ENCODE data around the gene COG8. TPM values are rescaled to one million over a fixed set of nuclear protein-coding genes. Genes with fewer than 3 reads are reported as not detected.
A peak's percentile ranks its signal among the peaks of the same experiment; 100 is the strongest.

COG8 gene
- total RNA-seq, 2 experiments from 2014 or later: 30.6 to 30.7 TPM

DNA sequence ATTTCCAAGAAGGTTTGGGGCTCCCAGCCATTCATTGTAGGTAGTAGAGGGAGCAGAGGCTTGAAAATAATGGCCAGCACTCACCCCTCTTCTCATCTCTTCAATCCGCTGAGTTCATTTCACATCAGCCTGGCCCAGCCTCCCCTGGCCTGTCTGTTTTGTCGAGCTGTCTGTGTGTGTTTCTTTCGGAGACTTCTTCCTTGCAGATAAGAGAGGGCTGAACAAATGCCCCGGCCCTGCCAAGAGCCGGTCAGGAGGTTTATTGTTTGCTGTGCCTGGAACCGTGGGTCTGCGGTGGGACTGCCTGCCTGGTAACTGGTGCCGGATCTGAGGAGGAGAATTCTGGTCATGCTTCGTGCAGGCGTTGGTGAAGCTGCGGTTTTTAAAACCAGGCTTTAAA is 24.8 kb downstream of the COG8 start:
- Mint-ChIP-seq H3K9me3 (no peaks in the 10 kb centered on the region), H3K27ac (no peak overlapping the region), H3K4me3 (no peak overlapping the region), H3K27me3 (no peaks in the 10 kb centered on the region), H3K4me1 (peaks cover 22% of the 10 kb centered on the region), H3K36me3 (ENCODE audit: low read depth) (peaks cover 52% of the 10 kb centered on the region)
- ChIA-PET POLR2A (interaction anchor here (1.0 to 4.6 kb wide), 2 partner anchors 9 to 14 kb away, joined by 4 to 49 read pairs; partner anchors contain the start of gene PDF), CTCF (no interaction called here)
- DNase-seq: no peak

DNA sequence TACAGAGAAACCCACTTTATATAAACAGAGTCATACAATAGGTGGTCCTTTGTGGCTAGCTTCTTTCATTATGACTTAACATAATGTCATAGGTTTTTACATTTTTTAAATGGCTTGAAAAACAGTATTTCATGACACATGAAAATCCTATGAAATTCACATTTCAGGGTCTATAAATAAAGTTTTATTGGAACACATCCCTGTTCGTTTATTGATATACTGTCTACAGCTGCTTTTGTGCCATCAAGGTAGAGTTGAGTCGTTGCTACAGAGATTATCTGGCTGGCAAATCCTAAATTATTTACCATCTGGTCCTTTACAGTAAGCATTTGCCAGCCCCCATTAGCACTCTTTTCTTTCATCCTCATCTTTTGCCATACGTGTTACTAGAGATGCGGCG is 25.9 kb downstream of the COG8 start:
- H3K4me1 Mint-ChIP-seq: peaks cover 22% of the 10 kb centered on the region
- CTCF ChIA-PET: interaction anchor here (2.1 kb wide), 1 partner anchor 15 kb away, joined by 6 read pairs; no protein-coding TSS in a partner anchor
- H3K27ac Mint-ChIP-seq: no peak overlapping the region
- DNase-seq: no peak
- peaks cover 48% of the 10 kb centered on the region for H3K36me3 Mint-ChIP-seq (ENCODE audit: low read depth)
- peak overlapping the region; percentile 47 for H3K4me3 Mint-ChIP-seq
- H3K27me3 Mint-ChIP-seq: no peaks in the 10 kb centered on the region
- POLR2A ChIA-PET: interaction anchor here (3.5 to 4.6 kb wide), 2 partner anchors 15 to 126 kb away, joined by 16 to 49 read pairs; partner anchors contain the start of genes PDF and SNTB2
- H3K9me3 Mint-ChIP-seq: no peaks in the 10 kb centered on the region

DNA sequence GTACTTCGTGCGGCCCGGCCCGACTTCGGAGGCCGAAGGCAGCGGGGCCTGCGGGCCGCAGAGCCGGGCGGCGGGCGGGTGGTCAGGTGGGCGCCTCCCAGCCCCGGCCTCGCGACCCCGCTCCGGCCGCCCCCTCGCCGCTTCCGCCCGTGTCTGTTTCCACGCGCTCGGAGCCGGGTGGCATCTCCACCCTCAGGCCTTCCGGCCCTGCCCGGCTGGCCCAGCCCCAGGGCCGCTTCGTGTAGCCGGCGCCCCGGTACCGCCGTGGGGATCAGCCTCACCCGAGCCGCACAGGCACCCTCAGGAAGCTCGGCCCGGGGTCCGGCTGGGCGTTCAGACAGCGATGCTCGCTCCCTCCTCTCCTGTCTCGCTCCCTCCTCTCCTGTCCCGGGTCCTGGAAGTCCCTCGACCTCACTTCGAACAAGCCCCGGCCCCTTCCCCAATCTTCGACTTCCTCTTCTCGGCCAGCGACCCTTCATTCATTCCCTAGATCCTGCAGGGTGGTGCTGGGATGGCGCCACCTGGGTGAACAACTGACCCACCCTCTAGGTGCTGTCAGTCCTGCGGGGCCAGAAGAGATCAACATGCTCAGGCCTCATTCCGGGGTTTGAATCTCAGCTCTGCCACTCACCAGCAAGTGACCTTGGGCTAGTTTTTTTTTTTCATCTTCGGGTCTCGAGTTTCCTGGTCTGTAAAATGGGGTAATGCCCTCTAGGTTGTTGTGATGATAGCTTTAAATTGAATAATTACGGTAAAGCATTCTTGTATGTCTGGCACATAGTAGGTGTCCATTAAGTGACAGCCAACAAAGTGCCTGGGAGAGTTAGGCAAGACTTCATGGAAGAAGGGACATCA is 27.6 kb downstream of the COG8 start:
- Mint-ChIP-seq H3K36me3 (ENCODE audit: low read depth) (peaks cover 37% of the 10 kb centered on the region), H3K27me3 (no peaks in the 10 kb centered on the region), H3K27ac (peak overlapping the region; percentile 90), H3K9me3 (no peaks in the 10 kb centered on the region), H3K4me3 (peak overlapping the region; percentile 94), H3K4me1 (peaks cover 24% of the 10 kb centered on the region)
- DNase-seq: peak; percentile 58
- ChIA-PET POLR2A (interaction anchor here (1.3 to 4.6 kb wide), 7 partner anchors 10 to 179 kb away, joined by 4 to 49 read pairs (median 7); partner anchors contain the start of genes CHTF8, COG8, NIP7 and PDF), CTCF (interaction anchor here (1.0 to 2.1 kb wide), 8 partner anchors 15 to 153 kb away, joined by 3 to 9 read pairs (median 4); partner anchors contain the start of genes COG8 and PDF)

DNA sequence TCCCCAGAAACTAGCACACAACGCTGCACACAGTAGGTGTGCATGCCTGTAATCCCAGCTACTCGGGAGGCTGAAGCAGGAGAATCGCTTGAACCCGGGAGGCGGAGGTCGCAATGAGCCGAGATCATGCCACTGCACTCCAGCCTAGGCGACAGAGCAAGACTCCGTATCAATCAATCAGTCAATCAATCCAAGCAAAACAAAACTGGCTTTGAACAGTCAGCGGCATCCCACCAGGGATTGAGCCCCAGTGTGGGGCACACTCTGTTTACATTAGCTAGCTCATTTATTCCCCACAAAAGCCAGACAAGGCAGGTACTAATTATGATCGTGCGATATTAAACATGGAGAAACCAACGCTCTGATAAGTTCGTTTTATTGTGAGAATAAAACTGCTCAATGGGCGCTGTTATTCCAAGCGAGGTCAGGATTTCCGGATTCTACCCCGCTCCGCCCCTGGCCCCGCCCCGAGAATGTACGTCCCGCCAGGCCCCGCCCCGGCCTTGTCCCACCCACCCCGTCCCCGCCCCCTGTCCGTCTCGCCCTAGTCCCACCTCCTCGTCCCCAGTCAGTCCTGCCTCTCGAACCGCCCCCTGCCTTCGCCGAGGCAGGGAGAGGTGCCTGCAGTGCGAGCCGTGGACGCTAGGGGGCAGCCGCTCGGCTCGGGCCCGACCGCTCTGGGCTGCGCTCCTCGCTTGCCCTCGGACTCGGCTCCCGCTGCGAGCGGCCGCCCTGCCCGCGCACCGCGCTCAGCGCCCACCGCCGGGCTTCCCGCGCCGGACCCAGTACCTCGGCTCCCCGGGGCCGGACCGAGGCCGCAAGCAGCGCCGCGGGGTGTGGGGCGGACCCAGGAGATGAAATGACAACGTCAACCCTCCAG is 28.5 kb downstream of the COG8 start, which contains the start of gene VPS4A:
Gene VPS4A, plus strand, starts transcription at position 698 of the 880 bp plus-strand sequence. Its CDS starts 162 bp downstream, at position 860.
- DNase-seq: peak; percentile 97
- Mint-ChIP-seq H3K4me1 (peaks cover 24% of the 10 kb centered on the region), H3K27ac (peak within 1 kb of the TSS; percentile 90), H3K4me3 (peak within 1 kb of the TSS; percentile 94), H3K9me3 (no peaks in the 10 kb centered on the region), H3K27me3 (no peaks in the 10 kb centered on the region), H3K36me3 (ENCODE audit: low read depth) (peaks cover 30% of the 10 kb centered on the region)
- POLR2A ChIA-PET: interaction anchor here (0.6 to 3.5 kb wide), 12 partner anchors 10 to 827 kb away, joined by 3 to 16 read pairs (median 4); partner anchors contain the start of genes CHTF8, COG8, NIP7 and PDF
- CTCF ChIA-PET: interaction anchor here (0.6 to 1.2 kb wide), 5 partner anchors 18 to 143 kb away, joined by 3 read pairs; partner anchors contain the start of genes COG8 and PDF

DNA sequence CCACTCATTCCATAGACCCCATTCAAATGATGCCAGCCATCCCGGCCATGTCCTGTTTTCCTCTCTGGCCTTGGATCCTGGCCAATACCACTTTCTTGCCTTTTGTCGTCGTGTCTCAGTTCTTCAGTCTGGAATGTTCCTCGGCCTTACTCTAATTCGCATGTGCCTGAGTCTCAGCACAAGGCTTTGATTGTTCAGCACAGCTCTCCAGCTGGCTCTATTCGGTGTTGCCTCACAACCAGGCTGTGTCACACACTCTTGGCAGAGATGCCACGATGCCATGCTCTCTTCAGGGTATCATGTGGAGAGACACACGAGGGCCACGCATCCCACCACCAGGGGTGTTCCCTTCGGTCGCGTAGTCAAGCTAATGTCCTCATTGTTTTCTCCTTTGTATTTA is 30.0 kb downstream of the COG8 start:
- peak; percentile 14 for DNase-seq
- Mint-ChIP-seq H3K27me3 (no peaks in the 10 kb centered on the region), H3K4me1 (peaks cover 24% of the 10 kb centered on the region), H3K27ac (no peak overlapping the region), H3K36me3 (ENCODE audit: low read depth) (peaks cover 27% of the 10 kb centered on the region), H3K9me3 (no peaks in the 10 kb centered on the region), H3K4me3 (no peak overlapping the region)
- POLR2A ChIA-PET: interaction anchor here (0.9 to 1.2 kb wide), 2 partner anchors 17 to 30 kb away, joined by 3 read pairs; partner anchors contain the start of gene COG8
- CTCF ChIA-PET: no interaction called here

DNA sequence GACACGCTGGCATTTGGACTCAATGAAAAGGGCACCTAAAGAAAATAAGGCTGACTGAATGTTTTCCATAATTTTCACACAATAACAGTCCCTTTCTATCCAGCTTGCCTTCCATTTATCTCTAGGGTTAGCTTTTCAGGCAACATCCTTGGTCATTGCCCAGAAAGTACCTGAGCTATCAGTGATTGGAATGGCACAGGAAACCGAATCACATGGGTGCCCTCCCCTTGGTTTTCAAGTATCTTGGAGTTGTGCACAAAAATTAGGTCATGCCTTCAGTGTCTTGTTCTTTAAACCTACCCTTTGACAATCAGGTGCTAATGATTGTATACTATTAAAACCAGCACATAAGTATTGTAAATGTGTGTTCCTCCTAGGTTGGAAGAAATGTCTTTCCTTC is 31.5 kb downstream of the COG8 start:
- Mint-ChIP-seq H3K4me3 (no peak overlapping the region), H3K4me1 (peaks cover 15% of the 10 kb centered on the region), H3K36me3 (ENCODE audit: low read depth) (peaks cover 17% of the 10 kb centered on the region), H3K27ac (no peak overlapping the region), H3K9me3 (no peaks in the 10 kb centered on the region), H3K27me3 (no peaks in the 10 kb centered on the region)
- DNase-seq: no peak
- CTCF ChIA-PET: no interaction called here
- POLR2A ChIA-PET: no interaction called here

DNA sequence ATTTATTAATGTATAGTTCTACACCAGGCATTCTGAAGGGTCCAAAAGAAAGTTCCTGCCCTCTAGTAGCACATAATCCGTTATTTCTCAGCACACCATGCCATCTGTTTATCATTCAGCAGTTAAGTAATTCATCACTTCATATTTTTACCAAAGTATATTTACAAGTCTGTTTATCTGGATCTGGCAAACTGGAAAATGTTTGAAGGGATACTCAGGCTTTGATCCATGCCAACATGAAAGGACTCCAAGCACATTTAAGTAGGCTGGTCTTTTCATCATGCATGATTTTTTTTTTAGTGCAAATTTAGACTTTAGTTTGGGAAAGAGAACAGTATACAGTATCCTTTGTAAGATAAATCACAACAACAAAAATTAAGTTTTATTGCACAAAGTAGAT is 32.3 kb downstream of the COG8 start:
- H3K4me1 Mint-ChIP-seq: peaks cover 12% of the 10 kb centered on the region
- no peaks in the 10 kb centered on the region for H3K9me3 Mint-ChIP-seq
- DNase-seq: no peak
- ChIA-PET POLR2A (no interaction called here), CTCF (interaction anchor here (0.6 kb wide), 1 partner anchor 369 kb away, joined by 3 read pairs; no protein-coding TSS in a partner anchor)
- H3K27me3 Mint-ChIP-seq: no peaks in the 10 kb centered on the region
- H3K36me3 Mint-ChIP-seq (ENCODE audit: low read depth): peaks cover 15% of the 10 kb centered on the region
- H3K4me3 Mint-ChIP-seq: no peak overlapping the region
- H3K27ac Mint-ChIP-seq: no peak overlapping the region

DNA sequence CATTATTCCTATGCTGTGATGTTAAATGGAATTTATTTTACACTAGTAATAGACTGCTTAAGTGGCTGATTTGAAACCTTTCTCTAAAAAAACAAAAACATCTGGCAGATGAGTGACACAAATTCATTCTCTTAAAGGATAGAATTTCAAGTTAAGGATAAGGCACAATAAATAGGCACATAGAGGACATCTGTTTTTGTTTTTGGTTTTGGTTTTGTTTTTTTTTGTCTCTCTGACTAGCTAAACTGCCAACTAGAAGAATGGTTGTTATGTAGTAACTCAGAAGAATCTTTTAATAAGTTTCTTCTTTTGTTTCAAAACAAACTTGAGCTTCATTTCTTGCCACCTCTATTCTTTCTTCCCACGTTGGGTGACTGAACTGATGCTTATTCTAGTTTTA is 33.3 kb downstream of the COG8 start:
- POLR2A ChIA-PET: interaction anchor here (0.7 kb wide), 1 partner anchor 174 kb away, joined by 3 read pairs; the partner anchor contains the start of genes CHTF8 and UTP4
- H3K9me3 Mint-ChIP-seq: no peaks in the 10 kb centered on the region
- no peak for DNase-seq
- H3K4me1 Mint-ChIP-seq: peaks cover 10% of the 10 kb centered on the region
- H3K36me3 Mint-ChIP-seq (ENCODE audit: low read depth): peaks cover 15% of the 10 kb centered on the region
- H3K4me3 Mint-ChIP-seq: no peak overlapping the region
- CTCF ChIA-PET: no interaction called here
- no peaks in the 10 kb centered on the region for H3K27me3 Mint-ChIP-seq
- no peak overlapping the region for H3K27ac Mint-ChIP-seq

DNA sequence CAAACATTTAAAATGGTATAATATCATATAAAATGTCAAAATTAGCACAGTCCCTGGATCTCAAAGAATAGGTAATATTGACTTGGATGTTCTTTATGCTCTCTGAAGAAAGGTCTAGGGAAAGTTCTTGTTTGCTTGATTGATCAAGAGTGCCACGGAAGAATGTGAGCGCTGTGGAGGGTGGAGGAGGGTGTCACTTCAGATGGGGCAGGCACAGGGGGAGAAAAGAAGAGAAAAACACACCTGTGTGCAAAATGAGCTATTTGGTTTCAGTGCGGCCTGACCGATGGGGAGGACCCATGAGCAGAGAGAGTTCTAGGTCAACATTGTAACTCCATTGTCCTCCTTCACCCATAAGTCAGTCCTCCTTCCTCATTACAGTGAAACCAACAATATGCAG is 37.1 kb downstream of the COG8 start:
- Mint-ChIP-seq H3K27me3 (no peaks in the 10 kb centered on the region), H3K4me1 (no peaks in the 10 kb centered on the region), H3K27ac (no peak overlapping the region), H3K9me3 (no peaks in the 10 kb centered on the region), H3K36me3 (ENCODE audit: low read depth) (peaks cover 9% of the 10 kb centered on the region), H3K4me3 (no peak overlapping the region)
- ChIA-PET POLR2A (interaction anchor here (0.6 kb wide), 1 partner anchor 595 kb away, joined by 3 read pairs; no protein-coding TSS in a partner anchor), CTCF (interaction anchor here (0.9 kb wide), 1 partner anchor 152 kb away, joined by 3 read pairs; no protein-coding TSS in a partner anchor)
- DNase-seq: no peak

DNA sequence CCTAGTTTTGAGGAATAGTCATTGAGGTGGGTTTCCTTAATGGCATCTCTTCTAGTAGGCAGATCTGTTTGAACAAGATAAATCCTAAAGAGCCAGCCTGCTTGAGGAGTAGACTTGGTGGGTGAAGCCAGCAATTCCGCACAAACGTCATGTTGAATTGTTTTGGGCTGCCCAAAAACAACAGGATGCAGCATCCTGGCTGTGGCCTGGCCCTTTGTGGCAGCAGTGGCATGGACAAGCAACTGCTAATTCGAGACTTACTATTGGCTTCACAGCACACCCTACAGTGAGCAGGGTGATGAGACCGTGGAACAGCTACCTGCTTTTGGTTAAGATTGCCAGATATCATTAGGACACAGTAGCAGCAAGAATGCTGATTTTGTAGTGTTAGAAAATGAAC is 37.5 kb downstream of the COG8 start:
- ChIA-PET POLR2A (no interaction called here), CTCF (interaction anchor here (0.9 to 1.2 kb wide), 2 partner anchors 152 kb away, joined by 3 read pairs; no protein-coding TSS in a partner anchor)
- H3K4me3 Mint-ChIP-seq: no peak overlapping the region
- H3K27me3 Mint-ChIP-seq: no peaks in the 10 kb centered on the region
- no peaks in the 10 kb centered on the region for H3K4me1 Mint-ChIP-seq
- H3K9me3 Mint-ChIP-seq: no peaks in the 10 kb centered on the region
- H3K27ac Mint-ChIP-seq: no peak overlapping the region
- DNase-seq: no peak
- H3K36me3 Mint-ChIP-seq (ENCODE audit: low read depth): peaks cover 9% of the 10 kb centered on the region

DNA sequence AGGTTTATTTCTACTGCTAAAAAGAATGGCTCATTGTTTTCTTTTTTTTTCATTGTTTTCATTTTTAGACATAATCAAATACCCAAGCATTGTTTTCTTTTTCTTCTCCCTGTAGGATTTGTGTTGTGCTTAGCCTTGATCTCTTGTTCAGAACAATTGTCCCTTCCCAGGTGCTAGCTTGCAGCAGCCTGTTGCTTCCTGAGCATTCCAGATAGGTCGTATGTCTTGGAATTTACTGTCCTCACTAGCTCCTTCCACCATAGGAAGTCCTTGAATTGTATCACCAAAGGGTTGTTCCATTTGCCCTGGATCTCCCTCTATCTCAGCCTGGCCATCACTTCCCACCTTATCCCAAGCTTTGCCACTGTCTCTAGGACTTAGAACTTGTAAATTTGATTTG is 38.2 kb downstream of the COG8 start:
- Mint-ChIP-seq H3K27me3 (no peaks in the 10 kb centered on the region), H3K9me3 (no peaks in the 10 kb centered on the region), H3K4me3 (no peak overlapping the region), H3K27ac (no peak overlapping the region), H3K4me1 (no peaks in the 10 kb centered on the region), H3K36me3 (ENCODE audit: low read depth) (peaks cover 9% of the 10 kb centered on the region)
- ChIA-PET CTCF (interaction anchor here (1.2 kb wide), 1 partner anchor 152 kb away, joined by 3 read pairs; no protein-coding TSS in a partner anchor), POLR2A (interaction anchor here (1.0 kb wide), 1 partner anchor 11 kb away, joined by 4 read pairs; the partner anchor contains the start of gene VPS4A)
- DNase-seq: no peak

DNA sequence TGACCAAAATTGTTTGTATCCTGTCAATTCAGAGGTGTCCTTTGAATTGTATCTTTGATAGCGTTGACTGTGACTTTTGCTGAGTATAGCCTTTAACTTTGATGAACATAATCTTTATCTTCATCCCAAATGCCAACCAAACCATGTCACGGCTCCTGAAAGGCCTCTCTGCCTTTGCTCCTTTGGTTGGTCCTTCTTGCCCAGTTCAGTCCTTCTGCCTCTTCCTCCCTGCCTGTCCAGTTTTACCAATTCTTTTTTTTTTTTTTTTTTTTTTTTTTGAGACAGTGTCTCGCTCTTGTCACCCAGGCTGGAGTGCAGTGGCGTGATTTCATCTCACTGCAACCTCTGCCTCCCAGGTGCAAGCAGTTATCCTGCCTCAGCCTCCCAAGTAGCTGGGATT is 41.1 kb downstream of the COG8 start:
- Mint-ChIP-seq H3K27ac (no peak overlapping the region), H3K9me3 (no peaks in the 10 kb centered on the region), H3K36me3 (ENCODE audit: low read depth) (peaks cover 6% of the 10 kb centered on the region), H3K4me1 (no peaks in the 10 kb centered on the region), H3K4me3 (no peak overlapping the region), H3K27me3 (no peaks in the 10 kb centered on the region)
- DNase-seq: no peak
- ChIA-PET POLR2A (no interaction called here), CTCF (interaction anchor here (0.6 kb wide), 1 partner anchor 166 kb away, joined by 3 read pairs; no protein-coding TSS in a partner anchor)

All from activated CD4-positive, alpha-beta memory T cell treated with anti-CD3 and anti-CD28 coated beads, Interleukin-2, amount 10 ng/mL, durations not matched to agents 7 days and 5 days (primary cell).